RWPE2 (cell line): ENCODE measurements around the gene SCYGR1.

ENCODE experiments used
- ATAC-seq: fragments of 200-7000 bp; cut with Tn5 transposase; 3 replicates; pipeline ENCODE4 v1.9.1; 2021; ENCODE audit warnings: low read depth
- DNase-seq: peaks from one replicate; pipeline ENCODE4 v3.0.0-alpha.2; 2020; ENCODE audit warnings: low spot score
- H3K27ac ChIP-seq: fragments of 450-650 bp; 2 replicates; pipeline ENCODE4 v1.5.1; 2017; ENCODE audit warnings: mild to moderate bottlenecking; ENCODE audit not compliant: poor library complexity, severe bottlenecking
- H3K27me3 ChIP-seq: fragments of 250-450 bp; sonication (Bioruptor Pico); 2 replicates; pipeline ENCODE4 v1.5.1; 2021; ENCODE audit warnings: mild to moderate bottlenecking, moderate library complexity; ENCODE audit not compliant: insufficient read depth, poor library complexity, severe bottlenecking
- H3K36me3 ChIP-seq: fragments of 250-450 bp; sonication (Bioruptor Pico); 2 replicates; pipeline ENCODE4 v1.5.1; 2020; ENCODE audit warnings: low read depth, mild to moderate bottlenecking, moderate library complexity
- H3K4me1 ChIP-seq: fragments of 250-450 bp; sonication (Bioruptor Pico); 2 replicates; pipeline ENCODE4 v1.5.1; 2021; ENCODE audit warnings: mild to moderate bottlenecking, moderate library complexity; ENCODE audit not compliant: insufficient read depth, poor library complexity, severe bottlenecking
- H3K4me3 ChIP-seq: fragments of 250-450 bp; sonication (Bioruptor Pico); 2 replicates; pipeline ENCODE4 v1.5.1; 2021; ENCODE audit warnings: mild to moderate bottlenecking, moderate library complexity; ENCODE audit not compliant: severe bottlenecking
- H3K9me3 ChIP-seq: fragments of 250-450 bp; sonication (Bioruptor Pico); 2 replicates; pipeline ENCODE4 v1.5.1; 2021; ENCODE audit warnings: mild to moderate bottlenecking, moderate library complexity; ENCODE audit not compliant: severe bottlenecking
- CTCF ChIP-seq: fragments of 450-650 bp; IDR thresholded peaks from one replicate; pipeline ENCODE4 v1.5.1; 2017; ENCODE audit warnings: mild to moderate bottlenecking, moderate library complexity; ENCODE audit not compliant: poor library complexity, severe bottlenecking

Gene SCYGR1

GRCh38 chr2:227402959-227403358 lies 15.2 kb upstream of the SCYGR1 start:
- no peak overlapping the region for H3K4me3 ChIP-seq
- DNase-seq (no peak), ATAC-seq (peak; percentile 53)
- H3K9me3 ChIP-seq, result no peaks in the 10 kb centered on the region
- H3K27ac ChIP-seq, result no peak overlapping the region
- no peaks in the 10 kb centered on the region for H3K36me3 ChIP-seq
- H3K4me1 ChIP-seq, result peaks cover 24% of the 10 kb centered on the region
- H3K27me3 ChIP-seq, result no peaks in the 10 kb centered on the region
- no peak for TF ChIP-seq CTCF

GRCh38 chr2:227402321-227402720 lies 14.6 kb upstream of the SCYGR1 start:
- Histone ChIP-seq H3K9me3 (no peaks in the 10 kb centered on the region), H3K27ac (no peak overlapping the region), H3K27me3 (no peaks in the 10 kb centered on the region), H3K4me1 (peaks cover 17% of the 10 kb centered on the region), H3K36me3 (no peaks in the 10 kb centered on the region), H3K4me3 (no peak overlapping the region)
- no peak for DNase-seq
- TF ChIP-seq CTCF, result no peak
- no peak for ATAC-seq

- no peaks in the 10 kb centered on the region for H3K27me3 ChIP-seq
- H3K9me3 ChIP-seq, result no peaks in the 10 kb centered on the region
- no peak for TF ChIP-seq CTCF
- H3K27ac ChIP-seq, result no peak overlapping the region
- DNase-seq (no peak), ATAC-seq (no peak)
- no peak overlapping the region for H3K4me3 ChIP-seq
- H3K36me3 ChIP-seq, result no peaks in the 10 kb centered on the region
- H3K4me1 ChIP-seq, result peaks cover 10% of the 10 kb centered on the region
Observed at GRCh38 chr2:227401550-227401949, 13.8 kb upstream of the SCYGR1 start.

DNA sequence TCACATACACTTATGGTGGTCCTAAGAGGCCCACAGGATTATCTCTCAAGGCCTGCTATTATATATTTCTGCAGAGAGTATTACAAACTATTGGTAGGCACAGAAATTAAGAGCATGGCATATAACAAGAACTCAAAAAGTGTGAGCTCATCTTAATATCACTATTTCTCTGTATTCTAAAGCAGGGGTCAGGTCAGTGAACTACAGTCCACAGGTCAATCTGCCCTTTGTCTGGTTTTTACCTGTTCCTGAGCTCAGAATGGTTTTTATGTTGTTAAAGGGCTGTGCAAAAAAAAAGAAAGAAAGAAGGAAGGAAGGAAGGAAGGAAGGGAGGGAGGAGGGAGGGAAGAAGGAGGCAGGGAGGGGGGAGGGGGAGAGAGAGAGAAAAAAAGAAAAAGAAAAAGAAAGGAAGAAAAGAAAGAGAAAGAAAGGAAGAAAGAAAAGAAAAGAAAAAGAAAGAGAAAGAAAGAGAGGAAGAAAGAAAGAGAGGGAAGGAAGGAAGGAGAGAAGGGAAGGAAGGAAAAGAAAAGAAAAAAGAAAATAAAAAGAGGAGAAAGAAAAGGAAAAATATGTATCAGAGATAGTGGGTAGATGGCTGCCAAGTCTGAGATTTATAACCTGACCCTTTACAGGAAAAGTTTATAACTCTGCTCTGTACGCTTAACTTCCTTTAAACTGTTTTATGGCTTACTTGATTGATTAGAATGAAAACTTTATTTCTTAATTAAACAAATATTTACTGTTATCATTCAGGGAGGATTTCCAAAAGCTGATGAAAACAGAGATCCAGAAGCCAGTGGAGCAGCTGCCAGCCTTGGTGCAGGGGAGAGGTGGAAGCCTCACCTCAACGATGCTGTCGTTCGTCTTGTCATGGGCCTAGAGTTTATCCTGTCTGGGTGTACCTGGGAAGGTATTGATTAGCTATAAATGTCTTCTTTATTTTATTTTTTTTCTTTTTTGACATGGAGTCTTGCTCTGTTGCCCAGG lies 11.2 kb upstream of the SCYGR1 start:
- Histone ChIP-seq H3K27ac (no peak overlapping the region), H3K36me3 (no peaks in the 10 kb centered on the region)

More for the DNA sequence above, 11.2 kb upstream of the SCYGR1 start:
- Histone ChIP-seq H3K4me1 (peaks cover 21% of the 10 kb centered on the region), H3K9me3 (no peaks in the 10 kb centered on the region), H3K27me3 (no peaks in the 10 kb centered on the region), H3K4me3 (no peak overlapping the region)
- no peak for TF ChIP-seq CTCF
- DNase-seq, result no peak
- no peak for ATAC-seq
